ENCODE data around the gene UBE3C. TPM values are rescaled to one million over a fixed set of nuclear protein-coding genes. Genes with fewer than 3 reads are reported as not detected.

Gene UBE3C
- total RNA-seq, 4 donors from 2014 or later = 70.9 to 107 (median 100) TPM

DNA sequence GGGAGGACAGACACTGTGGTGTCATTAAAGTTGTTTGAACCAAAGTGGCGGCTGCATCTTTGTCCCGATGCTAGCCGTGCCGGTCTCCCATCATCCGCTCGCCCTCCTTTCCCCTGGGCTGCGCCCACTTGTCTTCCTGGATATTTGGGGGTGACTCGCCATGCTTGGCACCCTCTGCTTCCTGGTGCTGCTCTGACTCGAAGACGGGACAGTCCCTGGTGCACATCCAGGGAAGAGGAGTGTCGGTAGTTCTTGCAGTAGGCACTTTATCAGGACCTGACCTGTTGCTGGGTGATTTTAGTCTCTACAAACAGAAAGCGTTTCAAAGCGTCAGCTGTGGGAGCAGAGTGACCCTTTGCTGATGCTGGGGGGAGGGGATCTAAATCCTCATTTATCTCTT, 129.8 kb downstream of the UBE3C start:
- TF ChIP-seq POLR2AphosphoS5 (IDR thresholded peaks at IDR 0.05) (no peak), POLR2A (IDR thresholded peaks at IDR 0.05) (no peak), EP300 (IDR thresholded peaks at IDR 0.05) (no peak)
- TF ChIP-seq, protein P1, sequence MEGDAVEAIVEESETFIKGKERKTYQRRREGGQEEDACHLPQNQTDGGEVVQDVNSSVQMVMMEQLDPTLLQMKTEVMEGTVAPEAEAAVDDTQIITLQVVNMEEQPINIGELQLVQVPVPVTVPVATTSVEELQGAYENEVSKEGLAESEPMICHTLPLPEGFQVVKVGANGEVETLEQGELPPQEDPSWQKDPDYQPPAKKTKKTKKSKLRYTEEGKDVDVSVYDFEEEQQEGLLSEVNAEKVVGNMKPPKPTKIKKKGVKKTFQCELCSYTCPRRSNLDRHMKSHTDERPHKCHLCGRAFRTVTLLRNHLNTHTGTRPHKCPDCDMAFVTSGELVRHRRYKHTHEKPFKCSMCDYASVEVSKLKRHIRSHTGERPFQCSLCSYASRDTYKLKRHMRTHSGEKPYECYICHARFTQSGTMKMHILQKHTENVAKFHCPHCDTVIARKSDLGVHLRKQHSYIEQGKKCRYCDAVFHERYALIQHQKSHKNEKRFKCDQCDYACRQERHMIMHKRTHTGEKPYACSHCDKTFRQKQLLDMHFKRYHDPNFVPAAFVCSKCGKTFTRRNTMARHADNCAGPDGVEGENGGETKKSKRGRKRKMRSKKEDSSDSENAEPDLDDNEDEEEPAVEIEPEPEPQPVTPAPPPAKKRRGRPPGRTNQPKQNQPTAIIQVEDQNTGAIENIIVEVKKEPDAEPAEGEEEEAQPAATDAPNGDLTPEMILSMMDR (IDR thresholded peaks at IDR 0.05) = no peak
- no peaks in the 10 kb centered on the region for H3K9me3 ChIP-seq
- no peaks in the 10 kb centered on the region for H3K27me3 ChIP-seq
- no peak overlapping the region for H3K27ac ChIP-seq
- peaks cover 0 to 73% of the 10 kb centered on the region in 2 donors for H3K36me3 ChIP-seq
- H3K4me1 ChIP-seq = peaks cover 0 to 23% (median 6%) of the 10 kb centered on the region in 3 donors
- no peak overlapping the region for H3K4me3 ChIP-seq
- WGBS, 2 donors (ENCODE audit: low coverage in 1 of 2) = 63 to 81% methylated on average over 4 to 8 of the region's 13 CpGs
- ATAC-seq = no peak

DNA sequence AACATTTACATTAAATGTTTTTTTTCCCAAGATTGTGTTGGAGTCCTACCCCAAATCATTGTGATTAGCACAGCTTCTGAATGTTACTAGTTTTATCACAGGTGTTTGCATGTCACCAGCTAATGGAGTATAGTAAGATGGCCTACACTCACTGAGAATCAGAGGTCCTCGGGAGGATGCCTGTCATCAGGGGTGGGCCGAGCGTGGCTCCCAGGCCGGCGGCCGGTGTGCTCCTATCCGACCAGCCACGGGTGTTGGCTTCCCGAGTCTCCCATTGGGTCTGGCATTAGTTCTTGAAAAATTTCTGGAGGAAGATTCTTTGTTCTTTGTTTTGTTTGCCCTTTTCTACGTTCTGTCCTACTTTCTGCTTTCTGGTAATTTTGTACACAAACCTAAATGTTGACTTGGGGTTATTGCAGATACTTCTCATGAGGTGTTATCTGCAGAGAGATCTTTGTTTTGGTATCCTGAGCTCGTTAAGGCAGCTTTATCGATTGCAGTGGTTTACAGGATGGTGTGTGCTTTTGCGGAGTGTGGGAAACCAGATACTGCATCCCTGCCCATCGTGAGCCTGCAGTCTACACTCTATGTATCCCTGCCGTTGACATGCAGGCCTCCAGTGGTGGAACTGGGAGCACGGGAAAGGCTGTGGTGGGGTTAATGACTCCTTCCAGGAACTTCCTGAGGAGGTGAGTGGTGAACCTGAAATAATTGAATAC, 130.8 kb downstream of the UBE3C start:
- ATAC-seq = no peak
- Histone ChIP-seq H3K9me3 (no peaks in the 10 kb centered on the region), H3K27me3 (no peaks in the 10 kb centered on the region), H3K27ac (no peak overlapping the region), H3K36me3 (peaks cover 0 to 64% of the 10 kb centered on the region in 2 donors), H3K4me3 (no peak overlapping the region), H3K4me1 (peaks cover 0 to 29% (median 10%) of the 10 kb centered on the region in 3 donors)
- 81 to 83% methylated on average over 15 of the region's 16 CpGs for WGBS, 2 donors (ENCODE audit: low coverage in 1 of 2)
- TF ChIP-seq POLR2A (IDR thresholded peaks at IDR 0.05) (no peak), EP300 (IDR thresholded peaks at IDR 0.05) (no peak), POLR2AphosphoS5 (IDR thresholded peaks at IDR 0.05) (no peak)
- TF ChIP-seq, protein P1 (IDR thresholded peaks at IDR 0.05) = no peak

DNA sequence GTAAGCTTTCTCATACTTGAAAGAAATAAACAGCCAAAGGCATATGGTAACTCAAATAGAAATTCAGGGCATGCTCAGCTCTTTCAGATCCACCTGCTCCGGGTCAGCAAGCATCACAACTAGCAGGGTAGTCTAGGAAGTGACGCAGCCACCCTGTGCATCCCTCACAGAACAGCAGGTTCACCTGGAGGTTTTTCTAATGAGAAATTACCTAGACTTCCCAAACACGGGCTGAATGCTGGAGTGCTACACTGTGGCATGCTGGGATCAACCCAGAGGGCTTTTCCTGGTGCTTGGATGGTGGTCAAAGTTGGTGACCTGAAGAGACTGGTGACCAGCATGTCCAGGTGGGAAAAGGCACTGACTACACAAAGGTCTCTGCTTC, 131.3 kb downstream of the UBE3C start:
- H3K4me1 ChIP-seq = peaks cover 0 to 29% (median 10%) of the 10 kb centered on the region in 3 donors
- WGBS, 2 donors (ENCODE audit: low coverage in 1 of 2) = 78 to 82% methylated on average over 3 of the region's 3 CpGs
- no peaks in the 10 kb centered on the region for H3K9me3 ChIP-seq
- H3K27ac ChIP-seq = no peak overlapping the region
- peaks cover 0 to 59% of the 10 kb centered on the region in 2 donors for H3K36me3 ChIP-seq
- no peak for ATAC-seq
- no peak for TF ChIP-seq EP300 (IDR thresholded peaks at IDR 0.05)
- no peak for TF ChIP-seq POLR2A (IDR thresholded peaks at IDR 0.05)
- no peak for TF ChIP-seq POLR2AphosphoS5 (IDR thresholded peaks at IDR 0.05)
- TF ChIP-seq, protein P1 (IDR thresholded peaks at IDR 0.05) = no peak
- no peaks in the 10 kb centered on the region for H3K27me3 ChIP-seq
- H3K4me3 ChIP-seq = no peak overlapping the region

DNA sequence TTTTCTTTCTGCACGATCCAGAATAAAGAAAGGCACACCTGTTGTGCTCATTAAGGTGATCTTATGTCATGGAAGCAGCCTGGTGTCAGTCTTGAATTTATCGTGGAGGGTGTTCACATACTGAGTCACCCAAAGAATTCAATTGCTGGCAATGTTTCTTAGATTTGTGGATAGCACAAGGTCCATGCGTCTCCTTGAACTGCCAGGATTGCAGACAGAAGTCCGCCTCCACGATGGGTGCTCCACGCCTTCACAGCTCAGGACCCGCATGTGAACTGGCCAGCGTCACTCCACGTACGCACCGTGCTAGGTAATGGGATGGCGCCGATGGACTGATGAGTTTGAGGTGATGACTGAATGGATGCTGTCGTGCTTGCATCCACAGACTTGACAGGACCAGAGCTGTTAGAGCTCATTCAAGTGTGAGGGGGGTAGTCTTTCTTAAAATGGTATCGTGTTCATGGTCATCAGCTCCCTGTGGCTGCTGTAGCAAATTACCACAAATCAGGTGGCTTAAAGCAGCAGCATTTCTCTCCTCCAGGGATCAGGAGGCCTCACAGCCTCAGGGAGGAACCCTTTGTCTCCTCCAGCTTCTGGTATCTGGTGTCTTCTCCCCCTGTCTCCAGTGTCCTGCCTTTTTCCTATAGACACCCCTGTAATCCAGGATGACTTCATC, 132.7 kb downstream of the UBE3C start:
- WGBS, 2 donors (ENCODE audit: low coverage in 1 of 2) = 55 to 80% methylated on average over 2 to 4 of the region's 15 CpGs
- H3K27ac ChIP-seq = peak overlapping the region; percentile 50 to 83 (median 74)

More for the DNA sequence above, 132.7 kb downstream of the UBE3C start:
- Histone ChIP-seq H3K9me3 (no peaks in the 10 kb centered on the region), H3K4me1 (peaks cover 0 to 29% (median 10%) of the 10 kb centered on the region in 3 donors), H3K4me3 (no peak overlapping the region), H3K36me3 (peaks cover 0 to 45% of the 10 kb centered on the region in 2 donors), H3K27me3 (no peaks in the 10 kb centered on the region)
- TF ChIP-seq POLR2A (IDR thresholded peaks at IDR 0.05) = no peak
- no peak for TF ChIP-seq POLR2AphosphoS5 (IDR thresholded peaks at IDR 0.05)
- TF ChIP-seq EP300 (IDR thresholded peaks at IDR 0.05) = no peak
- TF ChIP-seq, protein P1 (IDR thresholded peaks at IDR 0.05) = no peak
- no peak for ATAC-seq

Data from gastroesophageal sphincter (tissue), 4 donors.